OCI-LY7 (cell line): ENCODE results near the gene OGFOD3. TPM values are rescaled to one million over a fixed set of nuclear protein-coding genes. Genes with fewer than 3 reads are reported as not detected.

Experiments used
- BruUV-seq: library from RNA; stranded (reverse); fragments of 400-500 nt; replicated peaks from 2 replicates; lab custom pipeline; 2021; lab: Mats Ljungman, UMichigan
- CTCF ChIA-PET: fragments of 300-600 bp; sonication (Branson Sonifier 250); formaldehyde crosslinking; loops from one replicate; lab custom pipeline; 2022; ENCODE audit warnings: antibody characterized with exemption; ENCODE audit not compliant: unreplicated experiment; lab: Charles Lee
- POLR2A ChIA-PET: fragments of 300-600 bp; sonication (Branson Sonifier 250); formaldehyde crosslinking; loops from one replicate; lab custom pipeline; 2022; ENCODE audit warnings: antibody characterized with exemption; lab: Charles Lee
- DNase-seq: peaks from one replicate; pipeline ENCODE4 v3.0.0-alpha.2; 2015; ENCODE audit warnings: low spot score
- H2AFZ ChIP-seq: fragments of 200-600 bp; sonication (generic), shearing (Covaris generic); 2 replicates; pipeline ENCODE4 v1.6.1; 2014; ENCODE audit warnings: mild to moderate bottlenecking, antibody characterized with exemption, low read length, moderate library complexity
- H3K27ac ChIP-seq: fragments of 200-600 bp; sonication (generic); 2 replicates; pipeline ENCODE4 v1.5.1; 2014; ENCODE audit warnings: mixed run types, low read depth, mild to moderate bottlenecking, moderate library complexity, low read length, inconsistent platforms; ENCODE audit not compliant: poor library complexity, severe bottlenecking
- H3K36me3 ChIP-seq: fragments of 200-600 bp; sonication (generic); 2 replicates; pipeline ENCODE4 v1.6.1; 2014; ENCODE audit warnings: mild to moderate bottlenecking, antibody characterized with exemption, low read length, moderate library complexity, mixed read lengths; ENCODE audit not compliant: insufficient read depth
- H3K4me1 ChIP-seq: fragments of 200-600 bp; sonication (generic); 2 replicates; pipeline ENCODE4 v1.5.1; 2014; ENCODE audit warnings: mild to moderate bottlenecking, low read length; ENCODE audit not compliant: insufficient read depth, poor library complexity, severe bottlenecking
- H3K4me2 ChIP-seq: fragments of 200-600 bp; sonication (generic); 2 replicates; pipeline ENCODE4 v1.6.1; 2014; ENCODE audit warnings: mild to moderate bottlenecking, low read length
- H3K4me3 ChIP-seq: fragments of 200-600 bp; sonication (generic); 2 replicates; pipeline ENCODE4 v1.5.1; 2014; ENCODE audit warnings: mild to moderate bottlenecking, low read depth, low read length; ENCODE audit not compliant: poor library complexity, severe bottlenecking
- H3K79me2 ChIP-seq: fragments of 200-600 bp; sonication (generic); 2 replicates; pipeline ENCODE4 v1.6.1; 2016; ENCODE audit warnings: low read depth, mild to moderate bottlenecking, low read length, moderate library complexity, mixed read lengths; ENCODE audit not compliant: insufficient read depth
- H3K9me2 ChIP-seq: fragments of 200-600 bp; sonication (generic); 2 replicates; pipeline ENCODE4 v1.6.1; 2016; ENCODE audit warnings: mild to moderate bottlenecking, low read length, mixed read lengths; ENCODE audit not compliant: insufficient read depth
- H3K9me3 ChIP-seq: fragments of 200-600 bp; sonication (generic); 2 replicates; pipeline ENCODE4 v1.6.1; 2014; ENCODE audit warnings: mild to moderate bottlenecking, mixed run types, low read length, mixed read lengths
- H4K20me1 ChIP-seq: fragments of 200-600 bp; sonication (generic); 2 replicates; pipeline ENCODE4 v1.6.1; 2014; ENCODE audit warnings: mild to moderate bottlenecking, antibody characterized with exemption, low read length, moderate library complexity, mixed read lengths; ENCODE audit not compliant: insufficient read depth
- EZH2phosphoT487 ChIP-seq: fragments of 200-600 bp; sonication (generic); IDR thresholded peaks from 2 replicates; pipeline ENCODE4 v1.6.1; 2018; ENCODE audit warnings: low read depth, borderline replicate concordance, mild to moderate bottlenecking, mixed run types, antibody characterized with exemption, low read length, moderate library complexity, mixed read lengths
- intact Hi-C: fragments of 100-400 bp; cut with micrococcal nuclease; formaldehyde crosslinking; loops from one replicate; pipeline ENCODE4 v1.10.0; 2022; ENCODE audit not compliant: unreplicated experiment
- total RNA-seq, 2 experiments: library from RNA; depleted of rRNA in 1 of 2; stranded (reverse); fragments of >200 nt in 1 of 2; shearing (Covaris generic) in 1 of 2; gene quantifications; 2 replicates each; pipeline ENCODE4 v1.2.3, GENCODE V29; 2014 to 2022
- TF ChIP-seq, protein P1 (sequence below): fragments of 200-600 bp; sonication (generic); conservative IDR thresholded peaks from 2 replicates; pipeline ENCODE4 v1.5.1; 2014; ENCODE audit warnings: mild to moderate bottlenecking, antibody characterized with exemption, low read length, moderate library complexity, mixed read lengths

Gene OGFOD3
- total RNA-seq, 2 experiments from 2014 or later = 55.6 to 65.2 TPM

GRCh38 chr17:82441691-82442487 lies 23.5 kb upstream of the OGFOD3 start:
- Histone ChIP-seq H3K9me3 (no peaks in the 10 kb centered on the region), H3K4me3 (no peak overlapping the region), H3K4me2 (no peak overlapping the region), H3K27ac (peak overlapping the region; percentile 48), H4K20me1 (peaks cover 3% of the 10 kb centered on the region; the same call in 1 of the 2 replicates), H3K9me2 (no peaks in the 10 kb centered on the region), H3K4me1 (peaks cover 8% of the 10 kb centered on the region), H3K79me2 (peaks cover 16% of the 10 kb centered on the region), H2AFZ (no peak overlapping the region), H3K36me3 (peaks cover 90% of the 10 kb centered on the region)
- intact Hi-C loops = no loop called here
- peak; percentile 24 for DNase-seq
- ChIA-PET POLR2A (no interaction called here), CTCF (no interaction called here)
- no peak for TF ChIP-seq EZH2phosphoT487
- TF ChIP-seq, protein P1, sequence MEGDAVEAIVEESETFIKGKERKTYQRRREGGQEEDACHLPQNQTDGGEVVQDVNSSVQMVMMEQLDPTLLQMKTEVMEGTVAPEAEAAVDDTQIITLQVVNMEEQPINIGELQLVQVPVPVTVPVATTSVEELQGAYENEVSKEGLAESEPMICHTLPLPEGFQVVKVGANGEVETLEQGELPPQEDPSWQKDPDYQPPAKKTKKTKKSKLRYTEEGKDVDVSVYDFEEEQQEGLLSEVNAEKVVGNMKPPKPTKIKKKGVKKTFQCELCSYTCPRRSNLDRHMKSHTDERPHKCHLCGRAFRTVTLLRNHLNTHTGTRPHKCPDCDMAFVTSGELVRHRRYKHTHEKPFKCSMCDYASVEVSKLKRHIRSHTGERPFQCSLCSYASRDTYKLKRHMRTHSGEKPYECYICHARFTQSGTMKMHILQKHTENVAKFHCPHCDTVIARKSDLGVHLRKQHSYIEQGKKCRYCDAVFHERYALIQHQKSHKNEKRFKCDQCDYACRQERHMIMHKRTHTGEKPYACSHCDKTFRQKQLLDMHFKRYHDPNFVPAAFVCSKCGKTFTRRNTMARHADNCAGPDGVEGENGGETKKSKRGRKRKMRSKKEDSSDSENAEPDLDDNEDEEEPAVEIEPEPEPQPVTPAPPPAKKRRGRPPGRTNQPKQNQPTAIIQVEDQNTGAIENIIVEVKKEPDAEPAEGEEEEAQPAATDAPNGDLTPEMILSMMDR = no peak
- BruUV-seq = TSS peak; percentile 45

DNA sequence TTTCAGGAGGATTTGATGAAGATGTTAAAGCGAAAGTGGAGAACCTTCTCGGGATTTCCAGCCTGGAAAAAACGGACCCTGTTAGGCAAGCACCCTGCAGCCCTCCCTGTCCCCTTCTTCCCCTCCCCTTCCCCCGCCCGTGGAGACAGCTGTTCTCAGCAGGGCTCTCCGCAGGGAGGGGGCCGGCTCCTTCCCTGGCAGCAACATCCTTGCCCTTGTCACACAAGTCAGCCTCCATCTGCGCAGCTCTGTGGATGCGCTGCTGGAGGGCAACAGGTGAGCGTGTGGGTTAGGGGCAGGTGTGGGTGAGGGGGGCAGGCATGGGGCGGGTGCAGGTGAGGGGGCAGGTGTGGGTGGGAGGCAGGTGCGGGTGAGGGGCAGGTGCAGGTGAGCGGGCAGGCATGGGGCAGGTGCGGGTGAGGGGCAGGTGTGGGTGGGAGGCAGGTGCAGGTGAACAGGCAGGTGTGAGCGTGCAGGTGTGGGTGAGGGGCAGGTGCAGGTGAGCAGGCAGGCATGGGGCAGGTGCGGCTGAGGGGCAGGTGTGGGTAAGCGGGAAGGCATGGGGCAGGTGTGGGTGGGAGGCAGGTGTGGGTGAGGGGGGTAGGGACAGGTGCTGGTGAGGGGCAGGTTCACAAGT lies 22.7 kb upstream of the OGFOD3 start:
- peaks cover under 1% of the 10 kb centered on the region for H3K4me1 ChIP-seq
- POLR2A ChIA-PET = interaction anchor here (0.6 kb wide), 1 partner anchor 88 kb away, joined by 3 read pairs; no protein-coding TSS in a partner anchor
- no peak overlapping the region for H2AFZ ChIP-seq
- intact Hi-C loops = no loop called here
- H3K27ac ChIP-seq = peak overlapping the region; percentile 48
- peaks cover 3% of the 10 kb centered on the region; the same call in 1 of the 2 replicates for H4K20me1 ChIP-seq
- H3K9me2 ChIP-seq = no peaks in the 10 kb centered on the region
- H3K4me2 ChIP-seq = no peak overlapping the region
- H3K9me3 ChIP-seq = no peaks in the 10 kb centered on the region
- H3K36me3 ChIP-seq = peaks cover 90% of the 10 kb centered on the region
- TF ChIP-seq EZH2phosphoT487 = no peak
- TF ChIP-seq, protein P1 = no peak
- DNase-seq = peak; percentile 36
- CTCF ChIA-PET = no interaction called here
- H3K79me2 ChIP-seq = peaks cover 9% of the 10 kb centered on the region; the same call in 1 of the 2 replicates
- no TSS peak for BruUV-seq
- H3K4me3 ChIP-seq = no peak overlapping the region
